Activated CD8-positive, alpha-beta memory T cell treated with anti-CD3 and anti-CD28 coated beads for 36 hours (primary cell): ENCODE results near the gene TEX9. TPM values are rescaled to one million over a fixed set of nuclear protein-coding genes. Genes with fewer than 3 reads are reported as not detected.
"Not testable (repeated sequence)": the region's sequence is repeated elsewhere in the genome, so short reads cannot be mapped to it uniquely, and the experiment has no call there.

ENCODE experiments used
- CTCF ChIA-PET: fragments of 350-600 bp; sonication (Branson Sonifier 250); formaldehyde crosslinking; loops from one replicate; lab custom pipeline; 2021; ENCODE audit warnings: antibody characterized with exemption; lab: Charles Lee
- POLR2A ChIA-PET: fragments of 350-600 bp; sonication (Branson Sonifier 250); formaldehyde crosslinking; loops from one replicate; lab custom pipeline; 2021; ENCODE audit warnings: antibody characterized with exemption; lab: Charles Lee
- total RNA-seq, 2 experiments: library from RNA; stranded (reverse); gene quantifications; one replicate each; pipeline ENCODE4 v1.2.3, GENCODE V29; 2021

Gene TEX9
- total RNA-seq = 1 to 10 TPM; 1.4 to 2.9 TPM

GRCh38 chr15:56365075-56365711 is at the start of gene TEX9:
Gene TEX9, plus strand, starts transcription at chr15:56365426. Its CDS starts 25 bp downstream, at chr15:56365451.
- CTCF ChIA-PET = no interaction called here
- POLR2A ChIA-PET = no interaction called here

- CTCF ChIA-PET, POLR2A ChIA-PET: not testable (repeated sequence)
Measured at GRCh38 chr15:56316561-56316960, 48.7 kb upstream of the TEX9 start.

- CTCF ChIA-PET = no interaction called here
Measured at GRCh38 chr15:56320316-56320715, 44.9 kb upstream of the TEX9 start.

GRCh38 chr15:56320861-56321260 is 44.4 kb upstream of the TEX9 start:
- CTCF ChIA-PET = no interaction called here
- POLR2A ChIA-PET = no interaction called here

More at GRCh38 chr15:56320316-56320715, 44.9 kb upstream of the TEX9 start:
- POLR2A ChIA-PET = no interaction called here

- POLR2A ChIA-PET = no interaction called here
- CTCF ChIA-PET = no interaction called here
Measured at GRCh38 chr15:56322444-56322843, 42.8 kb upstream of the TEX9 start.

- CTCF ChIA-PET = interaction anchor here (0.6 kb wide), 1 partner anchor 45 kb away, joined by 4 read pairs; no protein-coding TSS in a partner anchor
- POLR2A ChIA-PET = no interaction called here
Measured at GRCh38 chr15:56323435-56323834, 41.8 kb upstream of the TEX9 start.

GRCh38 chr15:56325186-56325585 is 40.0 kb upstream of the TEX9 start:
- ChIA-PET CTCF (no interaction called here), POLR2A (no interaction called here)

GRCh38 chr15:56327721-56328502 is 37.3 kb upstream of the TEX9 start:
- POLR2A ChIA-PET = no interaction called here

GRCh38 chr15:56337084-56337725 is 28.0 kb upstream of the TEX9 start:
- POLR2A ChIA-PET = no interaction called here
- CTCF ChIA-PET = no interaction called here

More at GRCh38 chr15:56327721-56328502, 37.3 kb upstream of the TEX9 start:
- CTCF ChIA-PET = no interaction called here

- ChIA-PET POLR2A (interaction anchor here (0.6 kb wide), 1 partner anchor 236 kb away, joined by 7 read pairs; no protein-coding TSS in a partner anchor), CTCF (no interaction called here)
Measured at GRCh38 chr15:56339594-56339993, 25.6 kb upstream of the TEX9 start.

- POLR2A ChIA-PET = no interaction called here
- CTCF ChIA-PET = no interaction called here
Measured at GRCh38 chr15:56341201-56341600, 24.0 kb upstream of the TEX9 start.

GRCh38 chr15:56342653-56343052 is 22.6 kb upstream of the TEX9 start:
- POLR2A ChIA-PET = no interaction called here
- CTCF ChIA-PET = no interaction called here

- ChIA-PET POLR2A (no interaction called here), CTCF (no interaction called here)
Measured at GRCh38 chr15:56343879-56344278, 21.3 kb upstream of the TEX9 start.

GRCh38 chr15:56344336-56344735 is 20.9 kb upstream of the TEX9 start:
- ChIA-PET POLR2A (no interaction called here), CTCF (no interaction called here)

- ChIA-PET CTCF (no interaction called here), POLR2A (no interaction called here)
Measured at GRCh38 chr15:56346414-56346813, 18.8 kb upstream of the TEX9 start.

- ChIA-PET POLR2A (no interaction called here), CTCF (no interaction called here)
Measured at GRCh38 chr15:56349554-56349953, 15.7 kb upstream of the TEX9 start.

GRCh38 chr15:56351353-56351752 is 13.9 kb upstream of the TEX9 start:
- ChIA-PET POLR2A (no interaction called here), CTCF (no interaction called here)

GRCh38 chr15:56351957-56352506 is 13.2 kb upstream of the TEX9 start:
- CTCF ChIA-PET = no interaction called here
- POLR2A ChIA-PET = no interaction called here

- ChIA-PET CTCF (no interaction called here), POLR2A (no interaction called here)
Measured at GRCh38 chr15:56353119-56353518, 12.1 kb upstream of the TEX9 start.

GRCh38 chr15:56353740-56354139 is 11.5 kb upstream of the TEX9 start:
- POLR2A ChIA-PET = no interaction called here
- CTCF ChIA-PET = no interaction called here
